ENCODE data around the gene RNASEH1.

Gene RNASEH1

GRCh38 chr2:3558205-3559014, at the start of gene RNASEH1:
Gene RNASEH1, minus strand, starts transcription at chr2:3558333. Its CDS starts 73 bp downstream, at chr2:3558260.
- Mint-ChIP-seq H3K36me3 (ENCODE audit: low read depth) (peaks cover 41% of the 10 kb centered on the region), H3K27ac (peak within 1 kb of the TSS; percentile 95), H3K9me3 (no peaks in the 10 kb centered on the region), H3K4me1 (ENCODE audit: low read depth) (peaks cover 9% of the 10 kb centered on the region), H3K4me3 (peak within 1 kb of the TSS; percentile 86), H3K27me3 (no peaks in the 10 kb centered on the region)
- intact Hi-C loops (cut with micrococcal nuclease): loop anchor here (1.0 kb wide), 3 partner anchors 17 to 181 kb away; partner anchors contain the start of genes EIPR1 and RPS7

- no peaks in the 10 kb centered on the region for H3K4me1 Mint-ChIP-seq (ENCODE audit: low read depth)
- no peaks in the 10 kb centered on the region for H3K36me3 Mint-ChIP-seq (ENCODE audit: low read depth)
- H3K4me3 Mint-ChIP-seq: no peak overlapping the region
- intact Hi-C loops (cut with micrococcal nuclease): no loop called here
- no peaks in the 10 kb centered on the region for H3K9me3 Mint-ChIP-seq
- H3K27ac Mint-ChIP-seq: no peak overlapping the region
- H3K27me3 Mint-ChIP-seq: no peaks in the 10 kb centered on the region
Observed at GRCh38 chr2:3606370-3607201, 48.5 kb upstream of the RNASEH1 start.

GRCh38 chr2:3606028-3606369, 47.9 kb upstream of the RNASEH1 start:
- Mint-ChIP-seq H3K36me3 (ENCODE audit: low read depth) (no peaks in the 10 kb centered on the region), H3K4me3 (no peak overlapping the region), H3K27me3 (no peaks in the 10 kb centered on the region), H3K9me3 (no peaks in the 10 kb centered on the region), H3K4me1 (ENCODE audit: low read depth) (no peaks in the 10 kb centered on the region), H3K27ac (no peak overlapping the region)
- intact Hi-C loops (cut with micrococcal nuclease): no loop called here

- intact Hi-C loops (cut with micrococcal nuclease): no loop called here
- Mint-ChIP-seq H3K9me3 (no peaks in the 10 kb centered on the region), H3K4me3 (no peak overlapping the region), H3K36me3 (ENCODE audit: low read depth) (no peaks in the 10 kb centered on the region), H3K27ac (no peak overlapping the region), H3K27me3 (no peaks in the 10 kb centered on the region), H3K4me1 (ENCODE audit: low read depth) (no peaks in the 10 kb centered on the region)
Observed at GRCh38 chr2:3604991-3605961, 47.1 kb upstream of the RNASEH1 start.

GRCh38 chr2:3604207-3604877, 46.2 kb upstream of the RNASEH1 start:
- Mint-ChIP-seq H3K36me3 (ENCODE audit: low read depth) (no peaks in the 10 kb centered on the region), H3K4me3 (no peak overlapping the region), H3K27ac (no peak overlapping the region), H3K27me3 (no peaks in the 10 kb centered on the region), H3K9me3 (no peaks in the 10 kb centered on the region), H3K4me1 (ENCODE audit: low read depth) (no peaks in the 10 kb centered on the region)
- intact Hi-C loops (cut with micrococcal nuclease): no loop called here

GRCh38 chr2:3603536-3604206, 45.5 kb upstream of the RNASEH1 start:
- intact Hi-C loops (cut with micrococcal nuclease): no loop called here
- Mint-ChIP-seq H3K4me1 (ENCODE audit: low read depth) (peaks cover 4% of the 10 kb centered on the region), H3K4me3 (no peak overlapping the region), H3K27ac (no peak overlapping the region), H3K27me3 (no peaks in the 10 kb centered on the region), H3K9me3 (no peaks in the 10 kb centered on the region), H3K36me3 (ENCODE audit: low read depth) (no peaks in the 10 kb centered on the region)

- Mint-ChIP-seq H3K36me3 (ENCODE audit: low read depth) (no peaks in the 10 kb centered on the region), H3K4me3 (no peak overlapping the region), H3K9me3 (no peaks in the 10 kb centered on the region), H3K27me3 (peaks cover 2% of the 10 kb centered on the region), H3K27ac (no peak overlapping the region), H3K4me1 (ENCODE audit: low read depth) (peaks cover 9% of the 10 kb centered on the region)
- intact Hi-C loops (cut with micrococcal nuclease): no loop called here
Observed at GRCh38 chr2:3602553-3603339, 44.6 kb upstream of the RNASEH1 start.

GRCh38 chr2:3601561-3602271, 43.6 kb upstream of the RNASEH1 start:
- intact Hi-C loops (cut with micrococcal nuclease): no loop called here
- Mint-ChIP-seq H3K9me3 (no peaks in the 10 kb centered on the region), H3K27me3 (peaks cover 2% of the 10 kb centered on the region), H3K36me3 (ENCODE audit: low read depth) (no peaks in the 10 kb centered on the region), H3K4me3 (no peak overlapping the region), H3K27ac (no peak overlapping the region), H3K4me1 (ENCODE audit: low read depth) (peaks cover 9% of the 10 kb centered on the region)

- H3K27me3 Mint-ChIP-seq: peaks cover 4% of the 10 kb centered on the region
- H3K4me3 Mint-ChIP-seq: no peak overlapping the region
- H3K4me1 Mint-ChIP-seq (ENCODE audit: low read depth): peaks cover 9% of the 10 kb centered on the region
- intact Hi-C loops (cut with micrococcal nuclease): no loop called here
- no peaks in the 10 kb centered on the region for H3K36me3 Mint-ChIP-seq (ENCODE audit: low read depth)
- H3K27ac Mint-ChIP-seq: no peak overlapping the region
- H3K9me3 Mint-ChIP-seq: no peaks in the 10 kb centered on the region
Observed at GRCh38 chr2:3600256-3600855, 42.2 kb upstream of the RNASEH1 start.

GRCh38 chr2:3598912-3599854, 41.0 kb upstream of the RNASEH1 start:
- H3K9me3 Mint-ChIP-seq: no peaks in the 10 kb centered on the region
- H3K36me3 Mint-ChIP-seq (ENCODE audit: low read depth): no peaks in the 10 kb centered on the region
- H3K4me3 Mint-ChIP-seq: no peak overlapping the region
- peaks cover 14% of the 10 kb centered on the region for H3K27me3 Mint-ChIP-seq
- intact Hi-C loops (cut with micrococcal nuclease): no loop called here
- H3K4me1 Mint-ChIP-seq (ENCODE audit: low read depth): peaks cover 9% of the 10 kb centered on the region
- H3K27ac Mint-ChIP-seq: no peak overlapping the region

Data from dendritic cell treated with granulocyte-macrophage colony-stimulating factor and Interleukin-4, amounts not matched to agents 40 ng/mL and 50 ng/mL, for 4 days (primary cell).